GM12878 (cell line): ENCODE results near the gene PPP1R1C. TPM values are rescaled to one million over a fixed set of nuclear protein-coding genes. Genes with fewer than 3 reads are reported as not detected.

Experiments used
- ATAC-seq: fragments of 200-7000 bp; cut with Tn5 transposase; 3 replicates; pipeline ENCODE4 v1.9.1; 2020; ENCODE audit warnings: mild to moderate bottlenecking, moderate library complexity
- BruUV-seq: library from RNA; stranded (reverse); fragments of 400-500 nt; replicated peaks from 2 replicates; lab custom pipeline; 2021; lab: Mats Ljungman, UMichigan
- CTCF ChIA-PET: fragments of 300-600 bp; sonication (Branson Sonifier 250); formaldehyde crosslinking; extraction: SDS; loops from one replicate; lab custom pipeline; 2021; ENCODE audit warnings: inconsistent platforms; lab: Yijun Ruan, JAX
- POLR2A ChIA-PET: fragments of 350-600 bp; formaldehyde crosslinking; extraction: SDS; loops from one replicate; lab custom pipeline; 2021; ENCODE audit warnings: inconsistent platforms; lab: Charles Lee
- RAD21 ChIA-PET: fragments of 300-600 bp; sonication (Branson Sonifier 250); formaldehyde crosslinking; loops from one replicate; lab custom pipeline; 2023; ENCODE audit warnings: antibody characterized with exemption; ENCODE audit not compliant: unreplicated experiment; lab: Charles Lee
- SMC1A ChIA-PET: fragments of 300-600 bp; sonication (Branson Sonifier 250); formaldehyde crosslinking; loops from one replicate; lab custom pipeline; 2023; ENCODE audit not compliant: unreplicated experiment, uncharacterized antibody; lab: Charles Lee
- DNase-seq: peaks from one replicate; pipeline ENCODE4 v3.0.0-alpha.2; 2011; ENCODE audit warnings: low read depth, low spot score
- FAIRE-seq: peaks from 3 replicates; lab custom pipeline; 2011; peaks lifted over from hg19 to GRCh38; lab: Jason Lieb, UNC
- H2AFZ ChIP-seq: 2 replicates; pipeline ENCODE4 v1.6.0; 2011; ENCODE audit warnings: low read depth, low read length, control low read depth; ENCODE audit not compliant: control insufficient read depth
- H3K27ac ChIP-seq: 2 replicates; pipeline ENCODE4 v1.5.1; 2011; ENCODE audit warnings: control low read depth; ENCODE audit not compliant: control insufficient read depth, insufficient read depth
- H3K27me3 ChIP-seq, 2 experiments: replicated peaks in 1 of 2; 2 replicates each; pipeline versions ENCODE4 v1.6.0 to v1.6.1; 2011; ENCODE audit warnings: low read length in 1 of 2; ENCODE audit not compliant: control insufficient read depth in 2 of 2, insufficient read depth in 2 of 2
- H3K36me3 ChIP-seq, 2 experiments: 2 replicates each; pipeline ENCODE4 v1.5.1; 2011; ENCODE audit warnings: low read length in 1 of 2; ENCODE audit not compliant: control insufficient read depth in 2 of 2, insufficient read depth in 2 of 2
- H3K4me1 ChIP-seq: 2 replicates; pipeline ENCODE4 v1.6.1; 2011; ENCODE audit warnings: mild to moderate bottlenecking, low read length, moderate library complexity, mixed read lengths; ENCODE audit not compliant: control insufficient read depth, insufficient read depth
- H3K4me2 ChIP-seq: 2 replicates; pipeline ENCODE4 v1.6.0; 2011; ENCODE audit warnings: control low read depth; ENCODE audit not compliant: control insufficient read depth, insufficient read depth
- H3K4me3 ChIP-seq: fragments of 200-600 bp; sonication (generic); 2 replicates; pipeline ENCODE4 v1.5.1; 2016
- H3K79me2 ChIP-seq: 2 replicates; pipeline ENCODE4 v1.6.0; 2011; ENCODE audit warnings: low read length; ENCODE audit not compliant: control insufficient read depth, insufficient read depth
- H3K9ac ChIP-seq: 2 replicates; pipeline ENCODE4 v1.8.0; 2011; ENCODE audit warnings: low read length, control low read depth, mixed read lengths; ENCODE audit not compliant: control insufficient read depth, insufficient read depth
- H3K9me3 ChIP-seq: replicated peaks from 3 replicates; pipeline ENCODE4 v1.5.1; 2011; ENCODE audit warnings: mild to moderate bottlenecking, low read length; ENCODE audit not compliant: control insufficient read depth, insufficient read depth
- H4K20me1 ChIP-seq: 2 replicates; pipeline ENCODE4 v1.6.0; 2011; ENCODE audit not compliant: control insufficient read depth, insufficient read depth
- BACH1 ChIP-seq: fragments of 450-650 bp; IDR thresholded peaks from 2 replicates; pipeline ENCODE4 v1.6.1; 2017; ENCODE audit warnings: mild to moderate bottlenecking, borderline replicate concordance
- CBX5 ChIP-seq: sonication (generic); IDR thresholded peaks from 2 replicates; pipeline ENCODE4 v1.6.1; 2016; ENCODE audit warnings: low read depth, moderate library complexity, mild to moderate bottlenecking, inconsistent platforms
- EGR1 ChIP-seq, 2 experiments: IDR thresholded peaks; 1 replicate in 1 of 2; 2 replicates in 1 of 2; pipeline ENCODE4 v1.6.1; 2011 to 2012; ENCODE audit warnings: low read depth in 2 of 2, low read length in 2 of 2, borderline replicate concordance in 1 of 2, mild to moderate bottlenecking in 1 of 2, moderate library complexity in 1 of 2
- KDM1A ChIP-seq: fragments of 200-600 bp; sonication (generic); IDR thresholded peaks from 2 replicates; pipeline ENCODE4 v1.6.1; 2016; ENCODE audit warnings: borderline replicate concordance
- KLF5 ChIP-seq: fragments of 450-650 bp; IDR thresholded peaks from 2 replicates; pipeline ENCODE4 v1.6.1; 2014; ENCODE audit warnings: mild to moderate bottlenecking; ENCODE audit not compliant: partially characterized antibody
- MEF2A ChIP-seq: IDR thresholded peaks from 2 replicates; pipeline ENCODE4 v1.6.1; 2011; ENCODE audit warnings: low read depth, mild to moderate bottlenecking, low read length, moderate library complexity; ENCODE audit not compliant: insufficient read depth
- NR2F1 ChIP-seq: fragments of 450-650 bp; conservative IDR thresholded peaks from 2 replicates; pipeline ENCODE4 v1.6.1; 2017; ENCODE audit warnings: mild to moderate bottlenecking
- RBBP5 ChIP-seq: fragments of 200-600 bp; sonication (generic); conservative IDR thresholded peaks from 2 replicates; pipeline ENCODE4 v1.6.1; 2016
- RCOR1 ChIP-seq: conservative IDR thresholded peaks from 2 replicates; pipeline ENCODE4 v1.6.1; 2012; ENCODE audit warnings: low read depth, low read length, improper control_type of control experiment
- RUNX3 ChIP-seq: IDR thresholded peaks from 2 replicates; pipeline ENCODE4 v1.6.1; 2012; ENCODE audit warnings: low read length, inconsistent platforms
- SMAD1 ChIP-seq: fragments of 450-650 bp; IDR thresholded peaks from 2 replicates; pipeline ENCODE4 v1.6.1; 2018; ENCODE audit warnings: mild to moderate bottlenecking, low read depth; ENCODE audit not compliant: partially characterized antibody
- SREBF1 ChIP-seq: IDR thresholded peaks from 2 replicates; pipeline ENCODE4 v1.6.1; 2012; ENCODE audit warnings: mild to moderate bottlenecking, low read length
- YBX1 ChIP-seq: fragments of 450-650 bp; IDR thresholded peaks from 2 replicates; pipeline ENCODE4 v1.6.1; 2016; ENCODE audit warnings: antibody characterized with exemption
- whole genome bisulfite sequencing: methylation state at CpG from one replicate; pipeline ENCODE4 v1.1.6; 2016; ENCODE audit warnings: low lambda C conversion rate; ENCODE audit not compliant: insufficient replicate concordance, insufficient coverage; ENCODE audit errors: missing lambda C conversion rate; 5-methylcytosine and 5-hydroxymethylcytosine counted together
- in situ Hi-C: fragments of 300-500 bp; cut with MboI; formaldehyde crosslinking; loops from 9 replicates; pipeline ENCODE4 v1.14.3; 2018; ENCODE audit warnings: mixed read lengths
- intact Hi-C: fragments of 100-400 bp; cut with micrococcal nuclease; formaldehyde crosslinking; loops from one replicate; pipeline ENCODE4 v1.14.2; 2022; ENCODE audit not compliant: unreplicated experiment
- polyA plus RNA-seq, 11 experiments: library from polyadenylated mRNA; depleted of rRNA in 4 of 11; unstranded in 6 of 11; stranded (reverse) in 5 of 11; fragments of >200 nt; fragmentation: Nextera tagmentation in 4 of 11; fragmentation: Illumina TruSeq in 1 of 11; extraction: Ambion mirVana in 4 of 11; extraction: Trizol in 1 of 11; gene quantifications; 1 replicate in 1 of 11; 2 replicates in 10 of 11; pipeline versions ENCODE4 v1.2.1 to v1.2.3, GENCODE V29; 2011 to 2016; ENCODE audit warnings: inconsistent platforms in 2 of 11, missing spikeins in 2 of 11, low read depth in 1 of 11
- total RNA-seq, 4 experiments: library from RNA; depleted of rRNA in 3 of 4; stranded (reverse); fragments of >200 nt in 3 of 4; fragmentation: Illumina TruSeq in 1 of 4; extraction: Trizol in 1 of 4; gene quantifications; 2 replicates each; pipeline versions ENCODE4 v1.2.1 to v1.2.3, GENCODE V29; 2013 to 2021
- TF ChIP-seq, protein P1 (sequence below): IDR thresholded peaks from 2 replicates; pipeline ENCODE4 v1.6.1; 2012; ENCODE audit warnings: low read depth, low read length, improper control_type of control experiment
- TF ChIP-seq, protein P2 (sequence below): fragments of 450-650 bp; IDR thresholded peaks from 2 replicates; pipeline ENCODE4 v1.6.1; 2017; ENCODE audit warnings: mild to moderate bottlenecking, low read depth, inconsistent platforms; ENCODE audit not compliant: poor library complexity, severe bottlenecking
- TF ChIP-seq, protein P3 (sequence below): fragments of 150-350 bp; IDR thresholded peaks from 2 replicates; pipeline ENCODE4 v1.6.1; 2016; ENCODE audit warnings: low read depth, low read length
- TF ChIP-seq, protein P4 (sequence below): fragments of 450-650 bp; IDR thresholded peaks from 2 replicates; pipeline ENCODE4 v1.6.1; 2018; ENCODE audit warnings: borderline replicate concordance, mild to moderate bottlenecking; ENCODE audit not compliant: partially characterized antibody

PPP1R1C gene
- total and polyA plus RNA-seq, 10 of the 15 experiments (the other 5 are each of a cell fraction or from before 2014, with no cell fraction given): 0.11 TPM; not detected in 9

DNA sequence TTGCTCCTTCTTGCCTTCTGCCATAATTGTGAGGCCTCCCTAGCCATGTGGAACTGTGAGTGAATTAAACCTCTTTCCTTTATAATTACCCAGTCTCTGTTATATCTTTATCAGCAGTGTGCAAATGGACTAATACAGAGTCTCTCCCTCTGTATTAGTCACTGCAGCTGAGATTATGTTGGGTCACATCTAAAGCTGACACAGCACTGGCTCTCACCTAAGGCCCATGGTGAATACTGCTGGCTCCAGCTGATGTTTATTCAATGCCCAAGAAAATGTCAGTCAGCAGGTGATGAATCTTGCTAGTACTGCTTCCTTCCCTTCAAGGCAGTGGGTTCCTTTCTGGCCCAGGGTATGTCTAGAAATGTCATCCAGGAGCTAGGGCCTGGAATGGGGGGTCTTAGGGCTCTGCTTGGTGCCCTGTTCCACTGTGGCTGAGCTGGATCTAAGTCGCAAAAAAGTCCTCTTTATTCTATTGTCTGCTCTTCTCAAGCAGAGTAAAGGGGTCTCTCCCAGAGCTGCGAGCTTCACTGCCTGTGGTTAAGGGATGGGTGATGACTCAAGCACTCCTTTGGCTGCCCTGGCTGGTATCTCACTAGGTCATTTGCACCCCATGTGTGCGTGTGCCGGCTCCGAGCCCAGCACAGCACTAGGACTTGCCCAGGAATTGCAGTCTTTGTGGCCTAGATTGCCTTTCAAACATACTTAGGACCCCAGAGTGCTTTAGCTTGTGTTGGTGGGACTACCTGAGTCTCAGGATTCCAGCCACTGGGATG lies 29.9 kb downstream of the PPP1R1C start:
- no TSS peak for BruUV-seq
- SMC1A ChIA-PET: no interaction called here
- RAD21 ChIA-PET: no interaction called here
- H3K4me3 ChIP-seq: no peak overlapping the region
- H3K27me3 ChIP-seq: no peaks in the 10 kb centered on the region; a peak in 2 of 4 replicates
- H3K9ac ChIP-seq: no peak overlapping the region
- no peak for FAIRE-seq
- H3K4me2 ChIP-seq: no peak overlapping the region
- WGBS: 21% methylated on average over 5 of the region's 5 CpGs
- intact Hi-C loops: no loop called here
- no peaks in the 10 kb centered on the region for H3K36me3 ChIP-seq
- POLR2A ChIA-PET: no interaction called here
- no peaks in the 10 kb centered on the region for H4K20me1 ChIP-seq
- CTCF ChIA-PET: no interaction called here
- no peak overlapping the region for H2AFZ ChIP-seq
- DNase-seq: no peak
- in situ Hi-C loops: no loop called here
- ATAC-seq: no peak
- H3K9me3 ChIP-seq: no peaks in the 10 kb centered on the region; the same call in 2 of the 3 replicates
- no peak overlapping the region for H3K27ac ChIP-seq
- H3K4me1 ChIP-seq: no peaks in the 10 kb centered on the region
- H3K79me2 ChIP-seq: no peaks in the 10 kb centered on the region
- TF ChIP-seq RCOR1: no peak
- TF ChIP-seq CBX5: no peak
- no peak for TF ChIP-seq SREBF1
- no peak for TF ChIP-seq NR2F1
- TF ChIP-seq RUNX3: no peak
- no peak for TF ChIP-seq MEF2A
- TF ChIP-seq SMAD1: no peak
- TF ChIP-seq, protein P1, sequence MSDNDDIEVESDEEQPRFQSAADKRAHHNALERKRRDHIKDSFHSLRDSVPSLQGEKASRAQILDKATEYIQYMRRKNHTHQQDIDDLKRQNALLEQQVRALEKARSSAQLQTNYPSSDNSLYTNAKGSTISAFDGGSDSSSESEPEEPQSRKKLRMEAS: no peak
- no peak for TF ChIP-seq RBBP5
- no peak for TF ChIP-seq EGR1 (IDR thresholded peaks at IDR 0.05; ENCODE audit: borderline replicate concordance in 1 of 2, low read depth in 2 of 2, low read length in 2 of 2)
- TF ChIP-seq KLF5: no peak
- TF ChIP-seq, protein P2, sequence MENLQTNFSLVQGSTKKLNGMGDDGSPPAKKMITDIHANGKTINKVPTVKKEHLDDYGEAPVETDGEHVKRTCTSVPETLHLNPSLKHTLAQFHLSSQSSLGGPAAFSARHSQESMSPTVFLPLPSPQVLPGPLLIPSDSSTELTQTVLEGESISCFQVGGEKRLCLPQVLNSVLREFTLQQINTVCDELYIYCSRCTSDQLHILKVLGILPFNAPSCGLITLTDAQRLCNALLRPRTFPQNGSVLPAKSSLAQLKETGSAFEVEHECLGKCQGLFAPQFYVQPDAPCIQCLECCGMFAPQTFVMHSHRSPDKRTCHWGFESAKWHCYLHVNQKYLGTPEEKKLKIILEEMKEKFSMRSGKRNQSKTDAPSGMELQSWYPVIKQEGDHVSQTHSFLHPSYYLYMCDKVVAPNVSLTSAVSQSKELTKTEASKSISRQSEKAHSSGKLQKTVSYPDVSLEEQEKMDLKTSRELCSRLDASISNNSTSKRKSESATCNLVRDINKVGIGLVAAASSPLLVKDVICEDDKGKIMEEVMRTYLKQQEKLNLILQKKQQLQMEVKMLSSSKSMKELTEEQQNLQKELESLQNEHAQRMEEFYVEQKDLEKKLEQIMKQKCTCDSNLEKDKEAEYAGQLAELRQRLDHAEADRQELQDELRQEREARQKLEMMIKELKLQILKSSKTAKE: no peak
- TF ChIP-seq KDM1A: no peak
- TF ChIP-seq, protein P3, sequence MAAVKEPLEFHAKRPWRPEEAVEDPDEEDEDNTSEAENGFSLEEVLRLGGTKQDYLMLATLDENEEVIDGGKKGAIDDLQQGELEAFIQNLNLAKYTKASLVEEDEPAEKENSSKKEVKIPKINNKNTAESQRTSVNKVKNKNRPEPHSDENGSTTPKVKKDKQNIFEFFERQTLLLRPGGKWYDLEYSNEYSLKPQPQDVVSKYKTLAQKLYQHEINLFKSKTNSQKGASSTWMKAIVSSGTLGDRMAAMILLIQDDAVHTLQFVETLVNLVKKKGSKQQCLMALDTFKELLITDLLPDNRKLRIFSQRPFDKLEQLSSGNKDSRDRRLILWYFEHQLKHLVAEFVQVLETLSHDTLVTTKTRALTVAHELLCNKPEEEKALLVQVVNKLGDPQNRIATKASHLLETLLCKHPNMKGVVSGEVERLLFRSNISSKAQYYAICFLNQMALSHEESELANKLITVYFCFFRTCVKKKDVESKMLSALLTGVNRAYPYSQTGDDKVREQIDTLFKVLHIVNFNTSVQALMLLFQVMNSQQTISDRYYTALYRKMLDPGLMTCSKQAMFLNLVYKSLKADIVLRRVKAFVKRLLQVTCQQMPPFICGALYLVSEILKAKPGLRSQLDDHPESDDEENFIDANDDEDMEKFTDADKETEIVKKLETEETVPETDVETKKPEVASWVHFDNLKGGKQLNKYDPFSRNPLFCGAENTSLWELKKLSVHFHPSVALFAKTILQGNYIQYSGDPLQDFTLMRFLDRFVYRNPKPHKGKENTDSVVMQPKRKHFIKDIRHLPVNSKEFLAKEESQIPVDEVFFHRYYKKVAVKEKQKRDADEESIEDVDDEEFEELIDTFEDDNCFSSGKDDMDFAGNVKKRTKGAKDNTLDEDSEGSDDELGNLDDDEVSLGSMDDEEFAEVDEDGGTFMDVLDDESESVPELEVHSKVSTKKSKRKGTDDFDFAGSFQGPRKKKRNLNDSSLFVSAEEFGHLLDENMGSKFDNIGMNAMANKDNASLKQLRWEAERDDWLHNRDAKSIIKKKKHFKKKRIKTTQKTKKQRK: no peak
- TF ChIP-seq YBX1: no peak
- no peak for TF ChIP-seq BACH1
- TF ChIP-seq, protein P4, sequence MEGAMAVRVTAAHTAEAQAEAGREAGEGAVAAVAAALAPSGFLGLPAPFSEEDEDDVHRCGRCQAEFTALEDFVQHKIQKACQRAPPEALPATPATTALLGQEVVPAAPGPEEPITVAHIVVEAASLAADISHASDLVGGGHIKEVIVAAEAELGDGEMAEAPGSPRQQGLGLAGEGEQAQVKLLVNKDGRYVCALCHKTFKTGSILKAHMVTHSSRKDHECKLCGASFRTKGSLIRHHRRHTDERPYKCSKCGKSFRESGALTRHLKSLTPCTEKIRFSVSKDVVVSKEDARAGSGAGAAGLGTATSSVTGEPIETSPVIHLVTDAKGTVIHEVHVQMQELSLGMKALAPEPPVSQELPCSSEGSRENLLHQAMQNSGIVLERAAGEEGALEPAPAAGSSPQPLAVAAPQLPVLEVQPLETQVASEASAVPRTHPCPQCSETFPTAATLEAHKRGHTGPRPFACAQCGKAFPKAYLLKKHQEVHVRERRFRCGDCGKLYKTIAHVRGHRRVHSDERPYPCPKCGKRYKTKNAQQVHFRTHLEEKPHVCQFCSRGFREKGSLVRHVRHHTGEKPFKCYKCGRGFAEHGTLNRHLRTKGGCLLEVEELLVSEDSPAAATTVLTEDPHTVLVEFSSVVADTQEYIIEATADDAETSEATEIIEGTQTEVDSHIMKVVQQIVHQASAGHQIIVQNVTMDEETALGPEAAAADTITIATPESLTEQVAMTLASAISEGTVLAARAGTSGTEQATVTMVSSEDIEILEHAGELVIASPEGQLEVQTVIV: no peak
